HepG2 (cell line): Measurements from ENCODE around the gene MRPL20. TPM values are rescaled to one million over a fixed set of nuclear protein-coding genes. Genes with fewer than 3 reads are reported as not detected.

Experiments used
- ATF7-NPFF ChIP-seq: sonication (generic); formaldehyde crosslinking; IDR thresholded peaks from 2 replicates; pipeline ENCODE4 v1.8.1; 2023; ENCODE audit warnings: mild to moderate bottlenecking, low read depth, missing genetic modification reagents, moderate library complexity
- CEBPG ChIP-seq: IDR thresholded peaks from 2 replicates; pipeline ENCODE4 v1.6.1; 2016
- CSRNP1 ChIP-seq: sonication (generic); formaldehyde crosslinking; IDR thresholded peaks from 2 replicates; pipeline ENCODE4 v1.8.1; 2023; ENCODE audit warnings: mild to moderate bottlenecking, missing genetic modification reagents
- ELF4 ChIP-seq: sonication (generic); formaldehyde crosslinking; IDR thresholded peaks from 2 replicates; pipeline ENCODE4 v1.5.0; 2020; ENCODE audit warnings: missing genetic modification reagents, mild to moderate bottlenecking, moderate library complexity, borderline replicate concordance
- HMG20B ChIP-seq: conservative IDR thresholded peaks from 2 replicates; pipeline ENCODE4 v1.6.1; 2016; ENCODE audit warnings: missing genetic modification reagents, missing compliant biosample characterization
- MYNN ChIP-seq: sonication (generic); formaldehyde crosslinking; IDR thresholded peaks from 2 replicates; pipeline ENCODE4 v1.4.0; 2020; ENCODE audit warnings: mild to moderate bottlenecking, low read depth, missing genetic modification reagents
- NCOA5 ChIP-seq: sonication (generic); formaldehyde crosslinking; IDR thresholded peaks from 2 replicates; pipeline ENCODE4 v1.4.0; 2020; ENCODE audit warnings: missing genetic modification reagents
- NCOR1 ChIP-seq: fragments of 200-600 bp; sonication (generic); IDR thresholded peaks from 2 replicates; pipeline ENCODE4 v1.7.0; 2017; ENCODE audit warnings: antibody characterized with exemption, low read length, borderline replicate concordance
- PATZ1 ChIP-seq: sonication (generic); formaldehyde crosslinking; IDR thresholded peaks from 2 replicates; pipeline ENCODE4 v1.4.0; 2020; ENCODE audit warnings: missing genetic modification reagents
- PHB2 ChIP-seq: fragments of 450-650 bp; IDR thresholded peaks from 2 replicates; pipeline ENCODE4 v1.6.1; 2018; ENCODE audit not compliant: partially characterized antibody
- RBAK ChIP-seq: sonication (generic); formaldehyde crosslinking; IDR thresholded peaks from 2 replicates; pipeline ENCODE4 v1.5.1; 2020; ENCODE audit warnings: mild to moderate bottlenecking, missing genetic modification reagents
- SMYD3 ChIP-seq: sonication (generic); formaldehyde crosslinking; IDR thresholded peaks from 2 replicates; pipeline ENCODE4 v1.8.1; 2023; ENCODE audit warnings: mild to moderate bottlenecking, missing genetic modification reagents
- ZBTB20 ChIP-seq: sonication (generic); formaldehyde crosslinking; IDR thresholded peaks from 2 replicates; pipeline ENCODE4 v1.8.1; 2023; ENCODE audit warnings: missing genetic modification reagents, low read depth, mild to moderate bottlenecking, borderline replicate concordance
- ZNF180 ChIP-seq: sonication (generic); formaldehyde crosslinking; IDR thresholded peaks from 2 replicates; pipeline ENCODE4 v1.4.0; 2020; ENCODE audit warnings: low read depth, missing genetic modification reagents, borderline replicate concordance
- ZNF720 ChIP-seq: sonication (generic); formaldehyde crosslinking; IDR thresholded peaks from 2 replicates; pipeline ENCODE4 v1.4.0; 2020; ENCODE audit warnings: missing genetic modification reagents
- polyA plus RNA-seq, 8 experiments: library from polyadenylated mRNA; depleted of rRNA in 3 of 8; stranded (reverse) in 7 of 8; unstranded in 1 of 8; fragments of >200 nt; fragmentation: Illumina TruSeq in 4 of 8; extraction: Trizol in 4 of 8; gene quantifications; 2 replicates each; pipeline versions ENCODE4 v1.2.1 to v1.2.3, GENCODE V29; 2011 to 2016; ENCODE audit warnings: low read depth in 4 of 8, missing spikeins in 1 of 8, mixed read lengths in 1 of 8; ENCODE audit not compliant: insufficient read depth in 1 of 8
- total RNA-seq, 5 experiments: library from RNA; depleted of rRNA; stranded (reverse); fragments of >200 nt; fragmentation: Illumina TruSeq; extraction: Trizol; gene quantifications; 2 replicates each; pipeline ENCODE4 v1.2.3, GENCODE V29; 2016; ENCODE audit warnings: low read depth in 1 of 5
- TF ChIP-seq, protein P1 (sequence below): conservative IDR thresholded peaks from 2 replicates; pipeline ENCODE4 v1.6.1; 2018; ENCODE audit warnings: missing genetic modification reagents
- TF ChIP-seq, protein P2 (sequence below): sonication (generic); formaldehyde crosslinking; IDR thresholded peaks from 2 replicates; pipeline ENCODE4 v1.5.0; 2020; ENCODE audit warnings: mild to moderate bottlenecking, missing genetic modification reagents, borderline replicate concordance

Gene MRPL20
- total and polyA plus RNA-seq, 2 of the 13 experiments (the other 11 are each of a cell fraction or from before 2014, with no cell fraction given): 59.2 to 127 TPM

- TF ChIP-seq, protein P1, sequence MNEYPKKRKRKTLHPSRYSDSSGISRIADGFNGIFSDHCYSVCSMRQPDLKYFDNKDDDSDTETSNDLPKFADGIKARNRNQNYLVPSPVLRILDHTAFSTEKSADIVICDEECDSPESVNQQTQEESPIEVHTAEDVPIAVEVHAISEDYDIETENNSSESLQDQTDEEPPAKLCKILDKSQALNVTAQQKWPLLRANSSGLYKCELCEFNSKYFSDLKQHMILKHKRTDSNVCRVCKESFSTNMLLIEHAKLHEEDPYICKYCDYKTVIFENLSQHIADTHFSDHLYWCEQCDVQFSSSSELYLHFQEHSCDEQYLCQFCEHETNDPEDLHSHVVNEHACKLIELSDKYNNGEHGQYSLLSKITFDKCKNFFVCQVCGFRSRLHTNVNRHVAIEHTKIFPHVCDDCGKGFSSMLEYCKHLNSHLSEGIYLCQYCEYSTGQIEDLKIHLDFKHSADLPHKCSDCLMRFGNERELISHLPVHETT (CRISPR knock-in tag): peak; percentile 87
- TF ChIP-seq RBAK (CRISPR knock-in tag) (0 out of 2 replicates have a peak, but pooled peaks have one; percentile 48), HMG20B (peak; percentile 78; the same call in 1 of the 2 replicates), ZNF720 (no peak), NCOR1 (peak; percentile 94), ELF4 (no peak), ATF7-NPFF (CRISPR knock-in tag) (peak; percentile 93), MYNN (CRISPR knock-in tag) (no peak), CSRNP1 (CRISPR knock-in tag) (peak; percentile 21; the same call in 1 of the 2 replicates), SMYD3 (CRISPR knock-in tag) (no peak; the same call in 1 of the 2 replicates), CEBPG (CRISPR knock-in tag) (peak; percentile 69), PATZ1 (peak; percentile 94), ZNF180 (CRISPR knock-in tag) (no peak), PHB2 (no peak), NCOA5 (peak; percentile 92; the same call in 1 of the 2 replicates), ZBTB20 (CRISPR knock-in tag) (no peak; the same call in 1 of the 2 replicates)
- TF ChIP-seq, protein P2, sequence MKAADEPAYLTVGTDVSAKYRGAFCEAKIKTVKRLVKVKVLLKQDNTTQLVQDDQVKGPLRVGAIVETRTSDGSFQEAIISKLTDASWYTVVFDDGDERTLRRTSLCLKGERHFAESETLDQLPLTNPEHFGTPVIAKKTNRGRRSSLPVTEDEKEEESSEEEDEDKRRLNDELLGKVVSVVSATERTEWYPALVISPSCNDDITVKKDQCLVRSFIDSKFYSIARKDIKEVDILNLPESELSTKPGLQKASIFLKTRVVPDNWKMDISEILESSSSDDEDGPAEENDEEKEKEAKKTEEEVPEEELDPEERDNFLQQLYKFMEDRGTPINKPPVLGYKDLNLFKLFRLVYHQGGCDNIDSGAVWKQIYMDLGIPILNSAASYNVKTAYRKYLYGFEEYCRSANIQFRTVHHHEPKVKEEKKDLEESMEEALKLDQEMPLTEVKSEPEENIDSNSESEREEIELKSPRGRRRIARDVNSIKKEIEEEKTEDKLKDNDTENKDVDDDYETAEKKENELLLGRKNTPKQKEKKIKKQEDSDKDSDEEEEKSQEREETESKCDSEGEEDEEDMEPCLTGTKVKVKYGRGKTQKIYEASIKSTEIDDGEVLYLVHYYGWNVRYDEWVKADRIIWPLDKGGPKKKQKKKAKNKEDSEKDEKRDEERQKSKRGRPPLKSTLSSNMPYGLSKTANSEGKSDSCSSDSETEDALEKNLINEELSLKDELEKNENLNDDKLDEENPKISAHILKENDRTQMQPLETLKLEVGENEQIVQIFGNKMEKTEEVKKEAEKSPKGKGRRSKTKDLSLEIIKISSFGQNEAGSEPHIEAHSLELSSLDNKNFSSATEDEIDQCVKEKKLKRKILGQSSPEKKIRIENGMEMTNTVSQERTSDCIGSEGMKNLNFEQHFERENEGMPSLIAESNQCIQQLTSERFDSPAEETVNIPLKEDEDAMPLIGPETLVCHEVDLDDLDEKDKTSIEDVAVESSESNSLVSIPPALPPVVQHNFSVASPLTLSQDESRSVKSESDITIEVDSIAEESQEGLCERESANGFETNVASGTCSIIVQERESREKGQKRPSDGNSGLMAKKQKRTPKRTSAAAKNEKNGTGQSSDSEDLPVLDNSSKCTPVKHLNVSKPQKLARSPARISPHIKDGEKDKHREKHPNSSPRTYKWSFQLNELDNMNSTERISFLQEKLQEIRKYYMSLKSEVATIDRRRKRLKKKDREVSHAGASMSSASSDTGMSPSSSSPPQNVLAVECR (CRISPR knock-in tag): peak; percentile 98
These were observed 6.3 kb downstream of the MRPL20 start (continued) for GRCh38 chr1:1400576-1401456.
